LNCaP clone FGC (cell line): ENCODE measurements around the gene TMEM45A.
"Not testable (repeated sequence)": the region's sequence is repeated elsewhere in the genome, so short reads cannot be mapped to it uniquely, and the experiment has no call there.

Source experiments
- DNase-seq: peaks from one replicate; pipeline ENCODE4 v3.0.0-alpha.2; 2011; ENCODE audit warnings: low read depth
- H3K4me3 ChIP-seq: 2 replicates; pipeline ENCODE4 v1.5.1; 2011; ENCODE audit warnings: mild to moderate bottlenecking, low read depth, low read length, control low read depth
- TF ChIP-seq, protein P1 (sequence below): IDR thresholded peaks from 2 replicates; pipeline ENCODE4 v1.5.1; 2012; ENCODE audit warnings: mild to moderate bottlenecking; ENCODE audit not compliant: control insufficient read depth, insufficient read depth; ENCODE audit errors: extremely low read depth

TMEM45A gene

DNA sequence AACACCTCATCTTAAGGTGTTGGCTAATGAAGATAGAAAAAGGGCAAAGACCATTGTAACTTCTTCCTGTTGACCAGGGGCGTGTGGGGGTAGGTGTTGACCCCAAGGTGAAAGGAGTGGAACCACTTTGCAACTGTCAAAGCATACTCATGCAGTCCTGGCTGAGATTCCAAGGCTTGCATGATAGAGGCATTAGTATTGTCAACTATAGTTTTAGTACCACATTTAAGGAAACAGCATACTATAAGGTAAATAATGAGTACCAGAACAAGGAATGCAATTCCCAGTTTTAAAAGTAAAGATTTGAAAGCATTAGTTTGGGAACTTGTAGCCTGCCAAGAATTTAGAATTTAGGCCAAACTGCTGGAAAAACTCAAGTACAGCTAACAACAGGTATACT, 89.2 kb downstream of the TMEM45A start:
- TF ChIP-seq, protein P1, sequence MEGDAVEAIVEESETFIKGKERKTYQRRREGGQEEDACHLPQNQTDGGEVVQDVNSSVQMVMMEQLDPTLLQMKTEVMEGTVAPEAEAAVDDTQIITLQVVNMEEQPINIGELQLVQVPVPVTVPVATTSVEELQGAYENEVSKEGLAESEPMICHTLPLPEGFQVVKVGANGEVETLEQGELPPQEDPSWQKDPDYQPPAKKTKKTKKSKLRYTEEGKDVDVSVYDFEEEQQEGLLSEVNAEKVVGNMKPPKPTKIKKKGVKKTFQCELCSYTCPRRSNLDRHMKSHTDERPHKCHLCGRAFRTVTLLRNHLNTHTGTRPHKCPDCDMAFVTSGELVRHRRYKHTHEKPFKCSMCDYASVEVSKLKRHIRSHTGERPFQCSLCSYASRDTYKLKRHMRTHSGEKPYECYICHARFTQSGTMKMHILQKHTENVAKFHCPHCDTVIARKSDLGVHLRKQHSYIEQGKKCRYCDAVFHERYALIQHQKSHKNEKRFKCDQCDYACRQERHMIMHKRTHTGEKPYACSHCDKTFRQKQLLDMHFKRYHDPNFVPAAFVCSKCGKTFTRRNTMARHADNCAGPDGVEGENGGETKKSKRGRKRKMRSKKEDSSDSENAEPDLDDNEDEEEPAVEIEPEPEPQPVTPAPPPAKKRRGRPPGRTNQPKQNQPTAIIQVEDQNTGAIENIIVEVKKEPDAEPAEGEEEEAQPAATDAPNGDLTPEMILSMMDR: no peak
- no peak overlapping the region for H3K4me3 ChIP-seq
- no peak for DNase-seq

DNA sequence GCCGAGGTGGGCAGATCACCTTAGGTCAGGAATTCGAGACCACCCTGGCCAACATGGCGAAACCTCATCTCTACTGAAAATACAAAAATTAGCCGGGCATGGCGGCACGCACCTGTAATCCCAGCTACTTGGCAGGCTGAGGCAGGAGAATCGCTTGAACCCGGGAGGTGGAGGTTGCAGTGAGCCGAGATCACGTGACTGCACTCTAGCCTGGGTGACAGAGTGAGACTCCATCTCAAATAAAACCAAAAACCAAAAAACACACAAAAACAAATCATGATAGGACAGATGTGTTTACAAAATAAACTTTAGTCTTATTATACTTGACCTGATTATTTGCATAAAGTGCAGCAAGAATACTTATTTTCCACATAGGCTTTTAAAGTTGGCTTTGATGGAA, 89.7 kb downstream of the TMEM45A start:
- not testable (repeated sequence) for DNase-seq, H3K4me3 ChIP-seq

DNA sequence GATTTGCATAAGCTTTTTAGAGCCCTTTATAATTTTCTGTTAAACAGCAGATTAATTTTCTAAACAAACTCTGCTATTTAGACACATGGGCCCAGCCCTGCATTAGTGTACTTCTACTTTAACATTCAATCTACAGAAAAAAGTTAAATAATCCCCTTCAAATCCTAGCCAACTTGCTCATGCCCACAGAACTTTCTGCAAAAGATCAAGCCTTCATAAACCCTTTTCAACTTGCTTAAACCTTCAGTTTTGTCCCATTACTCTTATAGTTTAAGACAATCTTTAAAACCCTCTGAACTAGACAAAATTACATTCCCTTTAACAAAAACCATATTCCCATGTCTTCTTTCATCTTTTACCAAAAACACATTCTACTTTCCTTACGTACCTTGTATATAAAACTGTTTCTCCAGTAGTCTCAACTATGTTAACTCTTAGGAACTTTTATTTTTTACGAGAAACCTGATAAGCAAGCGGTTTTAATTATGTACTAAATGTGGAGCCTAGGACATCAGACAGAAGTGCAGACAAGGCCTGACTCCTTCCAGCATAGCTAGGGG, 91.8 kb downstream of the TMEM45A start:
- no peak for DNase-seq
- TF ChIP-seq, protein P1: no peak
- H3K4me3 ChIP-seq: no peak overlapping the region

- H3K4me3 ChIP-seq: no peak overlapping the region
- TF ChIP-seq, protein P1: no peak
- DNase-seq: no peak
These were observed 94.4 kb downstream of the TMEM45A start for GRCh38 chr3:100586832-100587231.

DNA sequence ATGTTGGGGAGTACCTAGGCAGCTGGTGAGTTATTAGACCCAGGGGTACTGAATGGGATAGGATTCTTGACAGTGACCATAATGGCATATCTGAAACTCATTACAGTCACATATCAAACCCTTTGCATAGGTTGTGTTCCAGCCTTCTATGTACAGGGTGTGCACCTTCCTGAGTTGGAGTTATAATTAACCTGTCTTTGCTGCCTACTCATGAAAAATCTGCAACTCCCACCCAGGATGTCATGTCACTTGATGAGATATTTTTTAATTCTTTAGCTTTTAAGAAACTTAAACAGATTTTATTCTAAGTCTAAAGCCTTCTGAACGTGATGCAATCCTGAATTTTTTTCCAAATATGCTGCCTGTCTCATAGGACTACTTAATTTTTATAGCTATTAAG, 95.8 kb downstream of the TMEM45A start:
- TF ChIP-seq, protein P1: no peak
- no peak for DNase-seq
- H3K4me3 ChIP-seq: no peak overlapping the region

- TF ChIP-seq, protein P1: peak; percentile 83
- DNase-seq: peak; percentile 50
- no peak overlapping the region for H3K4me3 ChIP-seq
These were observed 97.9 kb downstream of the TMEM45A start for GRCh38 chr3:100590114-100590839.

DNA sequence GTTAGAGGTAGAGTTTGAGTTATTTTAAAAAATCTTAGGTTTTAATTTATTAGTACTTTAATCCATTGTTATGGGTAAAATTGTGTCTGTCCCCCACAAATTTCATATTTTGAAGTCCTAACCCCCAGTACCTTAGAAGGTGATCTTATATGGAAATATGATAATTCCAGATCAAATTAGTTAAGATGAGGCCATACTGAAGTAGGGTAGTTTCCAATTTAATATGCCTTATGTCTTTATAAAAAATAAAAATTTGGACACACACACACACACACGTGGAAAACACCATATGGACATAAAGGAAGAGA, 98.4 kb downstream of the TMEM45A start:
- TF ChIP-seq, protein P1: no peak
- no peak overlapping the region for H3K4me3 ChIP-seq
- no peak for DNase-seq

GRCh38 chr3:100591411-100591810, 99.0 kb downstream of the TMEM45A start:
- H3K4me3 ChIP-seq: no peak overlapping the region
- peak; percentile 91 for DNase-seq
- TF ChIP-seq, protein P1: 0 out of 2 replicates have a peak, but pooled peaks have one; percentile 35
